HepG2 (cell line): ENCODE measurements around the gene TAAR6. TPM values are rescaled to one million over a fixed set of nuclear protein-coding genes. Genes with fewer than 3 reads are reported as not detected.
"Not testable (repeated sequence)": the region's sequence is repeated elsewhere in the genome, so short reads cannot be mapped to it uniquely, and the experiment has no call there.

Experiments used
- ATAC-seq: fragments of 200-7000 bp; cut with Tn5 transposase; 3 replicates; pipeline ENCODE4 v1.9.1; 2020; ENCODE audit warnings: mild to moderate bottlenecking, moderate library complexity
- BruUV-seq: library from RNA; stranded (reverse); fragments of 400-500 nt; replicated peaks from 2 replicates; lab custom pipeline; 2021; lab: Mats Ljungman, UMichigan
- CTCF ChIA-PET: fragments of 300-600 bp; formaldehyde crosslinking; extraction: SDS; loops from one replicate; lab custom pipeline; 2021; ENCODE audit warnings: low total read pairs, inconsistent platforms, low intra/inter-chr PET ratio; lab: Yijun Ruan, JAX
- POLR2A ChIA-PET: fragments of 350-600 bp; sonication (Branson Sonifier 250); formaldehyde crosslinking; loops from one replicate; lab custom pipeline; 2020; ENCODE audit warnings: antibody characterized with exemption, inconsistent platforms; lab: Yijun Ruan, JAX
- DNase-seq: peaks from one replicate; pipeline ENCODE4 v3.0.0-alpha.2; 2015; ENCODE audit warnings: low spot score
- FAIRE-seq: peaks from 3 replicates; lab custom pipeline; 2011; peaks lifted over from hg19 to GRCh38; lab: Jason Lieb, UNC
- H2AFZ ChIP-seq: one replicate; pipeline ENCODE4 v1.6.1; 2011; ENCODE audit warnings: low read length, inconsistent platforms
- H3K27ac ChIP-seq: fragments of 300-600 bp; 3 replicates; pipeline ENCODE4 v1.8.0; 2011; ENCODE audit warnings: mixed run types, mild to moderate bottlenecking, mixed read lengths, low read length, inconsistent platforms; ENCODE audit not compliant: insufficient read depth; ENCODE audit errors: extremely low read length
- H3K27me3 ChIP-seq, 2 experiments: fragments of 200-600 bp in 1 of 2; 2 replicates in 1 of 2; 3 replicates in 1 of 2; pipeline versions ENCODE4 v1.6.0 to v1.8.0; 2011; ENCODE audit warnings: low read length in 2 of 2, mild to moderate bottlenecking in 2 of 2, moderate library complexity in 2 of 2, inconsistent platforms in 1 of 2; ENCODE audit not compliant: insufficient read depth in 2 of 2, control insufficient read depth in 1 of 2
- H3K36me3 ChIP-seq, 2 experiments: fragments of 200-600 bp in 1 of 2; replicated peaks in 1 of 2; 2 replicates in 1 of 2; 3 replicates in 1 of 2; pipeline versions ENCODE4 v1.5.1 to v1.8.0; 2011; ENCODE audit warnings: low read length in 2 of 2, inconsistent platforms in 1 of 2; ENCODE audit not compliant: insufficient read depth in 2 of 2, control insufficient read depth in 1 of 2
- H3K4me1 ChIP-seq: 2 replicates; pipeline ENCODE4 v1.5.1; 2012; ENCODE audit warnings: low read length, inconsistent platforms; ENCODE audit not compliant: insufficient read depth
- H3K4me2 ChIP-seq: 2 replicates; pipeline ENCODE4 v1.6.0; 2011; ENCODE audit warnings: low read depth, low read length, inconsistent platforms
- H3K4me3 ChIP-seq, 3 experiments: fragments of 200-600 bp in 1 of 3; sonication (generic), shearing (Covaris generic) in 1 of 3; replicated peaks in 1 of 3; 2 replicates each; pipeline ENCODE4 v1.5.1; 2011 to 2016; ENCODE audit warnings: low read length in 3 of 3, inconsistent platforms in 2 of 3, low read depth in 2 of 3, mild to moderate bottlenecking in 2 of 3, control low read depth in 1 of 3, mixed read lengths in 1 of 3; ENCODE audit not compliant: insufficient read depth in 1 of 3
- H3K79me2 ChIP-seq: one replicate; pipeline ENCODE4 v1.6.1; 2011; ENCODE audit warnings: low read length, inconsistent platforms; ENCODE audit not compliant: insufficient read depth
- H3K9ac ChIP-seq: 2 replicates; pipeline ENCODE4 v1.6.0; 2011; ENCODE audit warnings: mild to moderate bottlenecking, low read depth, low read length, inconsistent platforms; ENCODE audit not compliant: insufficient read depth
- H3K9me3 ChIP-seq: 2 replicates; pipeline ENCODE4 v1.5.1; 2012; ENCODE audit warnings: mild to moderate bottlenecking, low read length
- H4K20me1 ChIP-seq: 2 replicates; pipeline ENCODE4 v1.6.0; 2011; ENCODE audit warnings: inconsistent platforms, mild to moderate bottlenecking, low read length, moderate library complexity; ENCODE audit not compliant: insufficient read depth
- ETV6 ChIP-seq: sonication (generic); formaldehyde crosslinking; conservative IDR thresholded peaks from 2 replicates; pipeline ENCODE4 v1.4.0; 2020; ENCODE audit warnings: missing genetic modification reagents
- FOSL2 ChIP-seq: sonication (generic); formaldehyde crosslinking; IDR thresholded peaks from 2 replicates; pipeline ENCODE4 v1.4.0; 2020; ENCODE audit warnings: missing genetic modification reagents
- HMGXB3 ChIP-seq: sonication (generic); formaldehyde crosslinking; IDR thresholded peaks from 2 replicates; pipeline ENCODE4 v1.4.0; 2020; ENCODE audit warnings: missing genetic modification reagents, borderline replicate concordance
- MNT ChIP-seq: fragments of 450-650 bp; IDR thresholded peaks from 2 replicates; pipeline ENCODE4 v1.6.1; 2016
- SKI ChIP-seq: fragments of 450-650 bp; IDR thresholded peaks from one replicate; pipeline ENCODE4 v1.6.1; 2018; ENCODE audit warnings: mild to moderate bottlenecking; ENCODE audit not compliant: partially characterized antibody
- ZNF101 ChIP-seq: sonication (generic); formaldehyde crosslinking; IDR thresholded peaks from 2 replicates; pipeline ENCODE4 v1.4.0; 2020; ENCODE audit warnings: mild to moderate bottlenecking, low read depth, missing genetic modification reagents, borderline replicate concordance
- WGBS: methylation state at CpG from one replicate; pipeline ENCODE4 v1.1.6; 2017; ENCODE audit warnings: low lambda C conversion rate; 5-methylcytosine and 5-hydroxymethylcytosine counted together
- in situ Hi-C: cut with HindIII; loops from 2 replicates; pipeline ENCODE4 v1.10.0; 2017; ENCODE audit warnings: low pct_unique_long_range_greater_than_20kb; ENCODE audit not compliant: extremely low pct_ligation_motif_present
- intact Hi-C: fragments of 100-400 bp; cut with micrococcal nuclease; formaldehyde crosslinking; loops from one replicate; pipeline ENCODE4 v1.10.0; 2022; ENCODE audit not compliant: unreplicated experiment
- polyA plus RNA-seq, 8 experiments: library from polyadenylated mRNA; depleted of rRNA in 3 of 8; stranded (reverse) in 7 of 8; unstranded in 1 of 8; fragments of >200 nt; fragmentation: Illumina TruSeq in 4 of 8; extraction: Trizol in 4 of 8; gene quantifications; 2 replicates each; pipeline versions ENCODE4 v1.2.1 to v1.2.3, GENCODE V29; 2011 to 2016; ENCODE audit warnings: low read depth in 4 of 8, missing spikeins in 1 of 8, mixed read lengths in 1 of 8; ENCODE audit not compliant: insufficient read depth in 1 of 8
- total RNA-seq, 5 experiments: library from RNA; depleted of rRNA; stranded (reverse); fragments of >200 nt; fragmentation: Illumina TruSeq; extraction: Trizol; gene quantifications; 2 replicates each; pipeline ENCODE4 v1.2.3, GENCODE V29; 2016; ENCODE audit warnings: low read depth in 1 of 5

Gene TAAR6
- total and polyA plus RNA-seq, 2 of the 13 experiments (the other 11 are each of a cell fraction or from before 2014, with no cell fraction given): not detected

- TF ChIP-seq ETV6 (CRISPR knock-in tag) (no peak), FOSL2 (CRISPR knock-in tag) (no peak), SKI (no peak), ZNF101 (no peak)
- TF ChIP-seq, all 625 proteins: peak for 0
Observed at GRCh38 chr6:132552372-132552771, 17.8 kb upstream of the TAAR6 start, which contains the start of gene TAAR8 (continued).

- H3K9me3 ChIP-seq, BruUV-seq, H3K4me3 ChIP-seq, H3K9ac ChIP-seq, FAIRE-seq, H3K4me2 ChIP-seq, H3K79me2 ChIP-seq, DNase-seq, intact Hi-C loops, H2AFZ ChIP-seq, POLR2A ChIA-PET, in situ Hi-C loops, H3K27me3 ChIP-seq, H3K27ac ChIP-seq, CTCF ChIA-PET, H3K36me3 ChIP-seq, H3K4me1 ChIP-seq, H4K20me1 ChIP-seq, ATAC-seq: not testable (repeated sequence)
- 2% methylated on average over 3 of the region's 3 CpGs for WGBS
Observed at GRCh38 chr6:132560087-132560486, 10.0 kb upstream of the TAAR6 start.

GRCh38 chr6:132566404-132566803 is 3.7 kb upstream of the TAAR6 start:
- no peak overlapping the region for H3K9ac ChIP-seq
- CTCF ChIA-PET: no interaction called here
- H3K79me2 ChIP-seq: no peaks in the 10 kb centered on the region
- intact Hi-C loops (no loop called here), in situ Hi-C loops (no loop called here)
- H3K27ac ChIP-seq: no peak overlapping the region
- no peak overlapping the region for H3K4me2 ChIP-seq
- DNase-seq (no peak), FAIRE-seq (no peak), ATAC-seq (no peak)
- H2AFZ ChIP-seq: no peak overlapping the region
- POLR2A ChIA-PET: no interaction called here
- no peaks in the 10 kb centered on the region for H3K36me3 ChIP-seq
- BruUV-seq: no TSS peak
- H3K27me3 ChIP-seq: no peaks in the 10 kb centered on the region; a peak in 1 of 5 replicates
- no peak overlapping the region for H3K4me3 ChIP-seq
- H3K4me1 ChIP-seq: no peaks in the 10 kb centered on the region
- TF ChIP-seq HMGXB3 (CRISPR knock-in tag) (no peak), MNT (peak; percentile 21; the same call in 1 of the 2 replicates)
- no peaks in the 10 kb centered on the region for H4K20me1 ChIP-seq
- WGBS: 29% methylated on average over 6 of the region's 6 CpGs
- no peaks in the 10 kb centered on the region for H3K9me3 ChIP-seq
